Cardiac muscle cell (in vitro differentiated cells and primary cell): ENCODE results near the gene ARHGEF25. TPM values are rescaled to one million over a fixed set of nuclear protein-coding genes. Genes with fewer than 3 reads are reported as not detected.

Source experiments
- DNase-seq, 2 donors: peaks; one replicate each; pipeline versions ENCODE4 v3.0.0 to v3.0.0-alpha.2; 2010 to 2017; ENCODE audit warnings: low read depth in 1 of 2, low spot score in 1 of 2
- H3K27ac ChIP-seq: fragments of 200-600 bp; sonication (generic); 2 replicates; pipeline ENCODE4 v1.5.1; 2016
- H3K27me3 ChIP-seq: fragments of 200-600 bp; sonication (generic); 2 replicates; pipeline ENCODE4 v1.6.0; 2016; ENCODE audit warnings: control low read depth
- H3K36me3 ChIP-seq: fragments of 200-600 bp; sonication (generic); 2 replicates; pipeline ENCODE4 v1.5.1; 2016; ENCODE audit warnings: control low read depth
- H3K4me1 ChIP-seq: fragments of 200-600 bp; sonication (generic); 2 replicates; pipeline ENCODE4 v1.8.1; 2017; ENCODE audit warnings: low read depth, mild to moderate bottlenecking, mixed run types
- H3K4me3 ChIP-seq: fragments of 200-600 bp; sonication (generic); 2 replicates; pipeline ENCODE4 v1.5.1; 2016; ENCODE audit warnings: mild to moderate bottlenecking
- H3K9me3 ChIP-seq: fragments of 200-600 bp; sonication (generic); 2 replicates; pipeline ENCODE4 v1.5.1; 2017; ENCODE audit warnings: low read depth, mild to moderate bottlenecking, control low read depth
- CTCF ChIP-seq: IDR thresholded peaks from 2 replicates; pipeline ENCODE4 v1.5.1; 2012; ENCODE audit warnings: low read depth, mild to moderate bottlenecking, low read length
- polyA plus RNA-seq: library from polyadenylated mRNA; unstranded; fragments of >200 nt; fragmentation: Nextera tagmentation; extraction: Ambion mirVana; gene quantifications from 2 replicates; pipeline ENCODE4 v1.2.1, GENCODE V29; 2016
- total RNA-seq: library from RNA; depleted of rRNA; stranded (reverse); fragments of >200 nt; gene quantifications from 2 replicates; pipeline ENCODE4 v1.2.3, GENCODE V29; 2016

Gene ARHGEF25
- total and polyA plus RNA-seq, 2 experiments from 2014 or later: 2.0 to 38.6 TPM

- H3K27ac ChIP-seq: no peak overlapping the region
- no peaks in the 10 kb centered on the region for H3K9me3 ChIP-seq
- no peak overlapping the region for H3K4me3 ChIP-seq
- no peak for DNase-seq
- no peaks in the 10 kb centered on the region for H3K4me1 ChIP-seq
- no peaks in the 10 kb centered on the region for H3K36me3 ChIP-seq
- no peak for TF ChIP-seq CTCF
- no peaks in the 10 kb centered on the region for H3K27me3 ChIP-seq
Measured at GRCh38 chr12:57571926-57572762, 39.1 kb upstream of the ARHGEF25 start.

GRCh38 chr12:57574795-57575194 is 36.4 kb upstream of the ARHGEF25 start:
- Histone ChIP-seq H3K27ac (no peak overlapping the region), H3K27me3 (no peaks in the 10 kb centered on the region), H3K4me1 (no peaks in the 10 kb centered on the region), H3K4me3 (no peak overlapping the region), H3K9me3 (no peaks in the 10 kb centered on the region), H3K36me3 (no peaks in the 10 kb centered on the region)
- TF ChIP-seq CTCF: no peak
- no peak for DNase-seq

- Histone ChIP-seq H3K9me3 (no peaks in the 10 kb centered on the region), H3K27ac (no peak overlapping the region), H3K36me3 (no peaks in the 10 kb centered on the region), H3K4me3 (no peak overlapping the region), H3K4me1 (no peaks in the 10 kb centered on the region), H3K27me3 (no peaks in the 10 kb centered on the region)
- no peak for TF ChIP-seq CTCF
- DNase-seq: no peak
Measured at GRCh38 chr12:57575771-57576612, 35.2 kb upstream of the ARHGEF25 start.

GRCh38 chr12:57576613-57577160 is 34.5 kb upstream of the ARHGEF25 start:
- Histone ChIP-seq H3K27me3 (no peaks in the 10 kb centered on the region), H3K4me1 (no peaks in the 10 kb centered on the region), H3K36me3 (no peaks in the 10 kb centered on the region), H3K4me3 (no peak overlapping the region), H3K9me3 (no peaks in the 10 kb centered on the region), H3K27ac (no peak overlapping the region)
- DNase-seq: no peak
- no peak for TF ChIP-seq CTCF

GRCh38 chr12:57577981-57578758 is 33.1 kb upstream of the ARHGEF25 start:
- TF ChIP-seq CTCF: no peak
- no peak for DNase-seq
- Histone ChIP-seq H3K36me3 (no peaks in the 10 kb centered on the region), H3K27ac (no peak overlapping the region), H3K4me1 (no peaks in the 10 kb centered on the region), H3K4me3 (no peak overlapping the region), H3K9me3 (no peaks in the 10 kb centered on the region), H3K27me3 (no peaks in the 10 kb centered on the region)
